Left lobe of liver (tissue), 2 donors: Measurements from ENCODE around the gene TMEM163. TPM values are rescaled to one million over a fixed set of nuclear protein-coding genes. Genes with fewer than 3 reads are reported as not detected.
A peak's percentile ranks its signal among the peaks of the same experiment; 100 is the strongest.

Experiments used
- ATAC-seq: fragments of 200-7000 bp; cut with Tn5 transposase; one replicate; pipeline ENCODE4 v1.9.1; 2020; ENCODE audit warnings: mild to moderate bottlenecking, moderate library complexity
- DNase-seq: peaks from one replicate; pipeline ENCODE4 v3.0.0-alpha.2; 2020; ENCODE audit warnings: low spot score
- total RNA-seq: library from RNA; stranded (reverse); gene quantifications from one replicate; pipeline ENCODE4 v1.2.1, GENCODE V29; 2021
- donor health status: DM: no; HTN: no; CAD: no; lungs with moderate emphysema.
- donor health status: DM: no; HTN: yes; CAD: no.

TMEM163 gene
- total RNA-seq, 1 donor from 2014 or later = 0.10 TPM

GRCh38 chr2:134417968-134418582 is 300.7 kb downstream of the TMEM163 start:
- no peak for DNase-seq
- ATAC-seq = peak; percentile 81

GRCh38 chr2:134416637-134417036 is 302.2 kb downstream of the TMEM163 start:
- no peak for ATAC-seq
- DNase-seq = no peak

DNA sequence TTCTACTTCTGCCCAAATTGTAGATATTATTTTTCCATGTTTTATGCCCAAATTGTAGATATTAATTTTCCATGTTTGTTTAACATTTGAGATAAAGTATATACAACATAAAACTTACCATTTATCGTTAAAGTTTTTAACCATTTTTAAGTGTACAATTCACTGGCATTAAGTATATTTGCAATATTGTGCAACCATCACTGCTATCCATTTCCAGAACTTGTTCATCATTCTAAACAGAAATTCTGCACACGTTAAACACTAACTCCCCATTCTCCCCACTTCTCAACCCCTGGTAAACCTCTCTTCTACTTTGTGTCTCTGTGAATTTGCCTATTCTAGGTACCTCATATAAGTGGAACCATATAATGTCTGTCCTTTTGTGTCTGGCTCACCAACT is 302.8 kb downstream of the TMEM163 start:
- ATAC-seq (no peak), DNase-seq (no peak)

GRCh38 chr2:134413912-134414311 is 304.9 kb downstream of the TMEM163 start:
- DNase-seq (no peak), ATAC-seq (no peak)

DNA sequence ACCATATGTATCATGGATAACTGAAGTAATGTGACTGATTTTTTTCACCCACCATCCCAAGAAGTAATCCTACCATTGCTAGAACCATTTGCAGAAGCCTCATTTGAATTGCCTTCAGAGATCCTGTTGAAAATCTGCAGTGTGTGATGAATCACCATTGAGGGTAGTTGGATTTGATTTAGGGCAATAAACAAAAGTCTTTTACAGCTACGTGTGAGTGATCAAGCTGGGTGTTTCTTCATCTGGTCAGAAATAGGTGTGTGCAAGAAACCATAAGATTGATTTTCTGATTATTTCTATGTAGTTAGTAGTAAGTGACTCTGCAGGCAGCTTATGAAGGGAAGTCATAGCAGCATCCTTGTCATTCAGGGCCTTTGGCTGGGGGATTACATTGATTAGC is 305.4 kb downstream of the TMEM163 start:
- DNase-seq (no peak), ATAC-seq (no peak)

GRCh38 chr2:134412639-134412999 is 306.2 kb downstream of the TMEM163 start:
- ATAC-seq = peak; percentile 42

DNA sequence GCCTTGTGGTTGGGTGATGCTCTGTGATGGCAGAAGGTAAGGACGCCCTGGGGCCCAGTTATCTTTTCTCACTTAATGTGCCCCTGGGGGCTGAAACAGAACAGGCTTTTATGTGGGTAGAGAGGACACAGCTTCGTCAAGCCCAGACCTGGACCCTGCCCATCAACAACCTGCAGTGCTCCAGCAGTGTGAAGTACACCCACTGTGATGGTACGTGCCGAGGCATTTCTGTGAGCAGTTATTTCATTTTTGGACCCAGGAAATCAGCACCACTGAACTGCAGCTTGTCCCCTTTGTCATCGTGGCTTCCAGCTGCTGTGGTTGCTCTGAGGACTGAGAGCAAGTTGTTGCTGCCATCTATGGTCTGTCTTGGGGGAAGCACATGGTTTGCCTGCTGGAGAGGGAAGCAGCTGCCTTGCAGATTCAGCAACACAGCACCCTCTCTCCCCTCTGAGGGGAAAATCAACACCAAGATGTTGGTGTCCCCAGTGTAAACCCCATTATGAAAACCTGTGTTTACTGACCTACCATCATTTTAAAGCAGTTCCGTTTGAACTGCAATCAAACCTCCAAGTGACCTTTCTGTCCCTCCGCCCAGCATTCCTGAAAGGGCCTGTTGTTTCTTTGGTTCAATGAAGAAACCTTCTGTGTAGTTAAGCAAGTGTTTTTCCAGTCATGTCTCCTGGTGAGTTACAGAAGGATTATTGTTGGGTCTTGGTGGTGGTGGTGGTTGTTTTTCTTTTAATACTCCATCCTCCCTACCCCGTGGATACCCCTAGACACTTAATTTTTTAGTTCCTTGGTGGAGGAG is 306.8 kb downstream of the TMEM163 start:
- ATAC-seq (peak; percentile 96), DNase-seq (peak; percentile 66)

More at GRCh38 chr2:134412639-134412999, 306.2 kb downstream of the TMEM163 start:
- no peak for DNase-seq

DNA sequence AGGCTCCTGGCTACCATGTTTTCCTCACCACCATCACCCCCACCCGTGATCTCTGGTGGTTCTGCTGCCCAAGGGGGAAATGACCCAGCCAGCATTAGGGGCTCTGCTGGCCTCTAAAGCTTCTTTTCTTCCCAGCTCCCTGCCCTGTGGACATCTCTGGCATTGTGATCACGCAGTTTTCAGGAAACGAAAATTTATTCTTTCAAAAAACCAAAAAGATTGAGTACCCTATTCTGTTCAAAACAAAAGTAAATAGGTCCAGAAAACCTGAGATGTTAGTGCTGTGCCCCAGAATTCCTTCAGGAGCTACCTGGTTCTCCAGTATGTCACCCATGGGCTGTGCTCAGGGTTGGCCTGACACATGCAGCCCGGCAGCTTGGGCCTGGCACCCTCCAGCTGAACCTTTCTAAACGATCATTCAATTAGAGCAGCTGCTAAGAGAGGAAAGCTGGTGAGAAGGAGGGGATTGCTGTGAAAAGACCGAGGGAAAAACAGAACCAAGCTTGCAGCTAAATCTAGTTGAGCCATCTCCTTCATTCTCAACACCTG is 307.4 kb downstream of the TMEM163 start:
- ATAC-seq (no peak), DNase-seq (no peak)

- DNase-seq (no peak), ATAC-seq (no peak)
These were observed 308.0 kb downstream of the TMEM163 start for GRCh38 chr2:134410831-134411231.

DNA sequence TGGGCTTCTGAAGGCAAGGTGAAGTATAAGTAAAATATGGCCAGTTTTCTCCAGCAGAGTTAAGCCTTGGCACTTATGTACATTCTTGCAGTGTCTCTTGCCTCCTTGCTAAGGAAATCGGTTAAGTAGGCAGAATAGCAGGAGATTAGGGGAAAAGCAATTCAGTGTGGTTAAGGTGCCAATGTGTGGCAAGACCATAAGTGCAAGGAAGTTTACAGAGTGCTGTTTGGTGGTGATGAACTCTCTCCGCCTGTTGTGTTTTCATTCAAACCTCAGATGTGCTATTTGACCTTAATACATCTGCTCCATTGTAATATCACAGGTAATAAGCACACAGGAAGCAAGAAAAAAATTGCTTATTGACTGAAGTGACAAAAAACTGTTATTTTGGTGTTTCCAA is 308.8 kb downstream of the TMEM163 start:
- ATAC-seq (no peak), DNase-seq (no peak)

DNA sequence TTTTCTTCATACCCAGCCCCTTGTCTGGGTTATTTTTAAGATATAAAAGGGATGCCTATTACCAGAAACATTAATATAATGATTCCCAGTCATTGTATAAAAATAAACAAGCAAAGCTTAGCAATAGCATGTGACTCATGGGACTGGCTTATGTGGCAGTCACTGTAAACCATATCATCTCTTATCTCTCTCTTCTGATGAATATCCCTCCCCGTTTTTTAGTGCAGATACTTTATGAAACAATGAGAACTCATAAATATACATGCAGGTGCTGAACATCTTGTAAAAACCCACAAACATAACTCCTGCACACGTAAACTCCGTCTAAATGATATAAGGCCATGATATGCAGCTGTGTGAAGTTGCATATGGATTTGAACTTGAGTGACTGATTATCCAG is 310.0 kb downstream of the TMEM163 start:
- DNase-seq = no peak
- ATAC-seq = no peak

DNA sequence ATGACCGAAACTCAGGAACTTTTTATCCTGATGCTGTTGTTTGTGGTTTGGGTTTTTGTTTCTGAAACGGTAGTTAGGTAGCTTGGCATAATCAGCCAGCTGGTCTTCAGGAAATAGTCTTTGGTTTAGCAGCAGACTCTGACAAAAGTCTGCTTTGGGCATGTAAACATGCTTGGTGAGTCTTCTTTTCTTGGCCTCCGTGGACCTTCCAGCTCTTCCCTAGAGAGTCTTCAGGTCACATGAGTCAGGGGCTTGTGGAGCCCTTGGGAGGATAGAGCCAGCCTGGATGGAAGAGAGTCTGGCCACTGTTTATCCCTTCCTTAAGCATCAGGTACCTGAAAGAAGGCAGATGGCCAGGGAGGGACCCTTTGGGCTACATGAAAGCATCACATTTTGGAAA is 310.4 kb downstream of the TMEM163 start:
- ATAC-seq = no peak

GRCh38 chr2:134407154-134407890 is 311.5 kb downstream of the TMEM163 start:
- no peak for ATAC-seq
- no peak for DNase-seq

More for the DNA sequence above, 310.4 kb downstream of the TMEM163 start:
- no peak for DNase-seq

- DNase-seq (no peak), ATAC-seq (no peak)
These were observed 312.1 kb downstream of the TMEM163 start for GRCh38 chr2:134406736-134407135.

- no peak for DNase-seq
- ATAC-seq = no peak
These were observed 312.5 kb downstream of the TMEM163 start for GRCh38 chr2:134406311-134406710.

Other genes starting within 250 kb of the TMEM163 start
- 123 TPM for gene ACMSD, start 119.6 kb upstream of the TMEM163 start, total RNA-seq
- 19.5 TPM for gene CCNT2, start 199.8 kb upstream of the TMEM163 start, total RNA-seq